T-helper 2 cell treated with Interferon-gamma antibody and Interleukin-4, amounts not matched to agents 5 μg/mL and 100 μg/mL, for 36 hours (primary cell): Measurements from ENCODE around the gene SYN1.

ENCODE experiments used
- DNase-seq: peaks from one replicate; pipeline ENCODE4 v3.0.0; 2021; ENCODE audit warnings: low spot score
- H3K27ac Mint-ChIP-seq: one replicate; pipeline ENCODE4 v1.8.0; 2021; ENCODE audit warnings: mild to moderate bottlenecking, mixed read lengths
- H3K27me3 Mint-ChIP-seq: one replicate; pipeline ENCODE4 v1.8.0; 2021; ENCODE audit warnings: low read depth, mixed read lengths
- H3K36me3 Mint-ChIP-seq: one replicate; pipeline ENCODE4 v1.8.0; 2021; ENCODE audit warnings: low read depth, mixed read lengths
- H3K4me1 Mint-ChIP-seq: one replicate; pipeline ENCODE4 v1.8.0; 2021; ENCODE audit warnings: low read depth, mixed read lengths
- H3K4me3 Mint-ChIP-seq: one replicate; pipeline ENCODE4 v1.8.0; 2022; ENCODE audit warnings: mild to moderate bottlenecking, moderate library complexity, mixed read lengths
- H3K9me3 Mint-ChIP-seq: one replicate; pipeline ENCODE4 v1.8.0; 2021; ENCODE audit warnings: mixed read lengths

The SYN1 gene

DNA sequence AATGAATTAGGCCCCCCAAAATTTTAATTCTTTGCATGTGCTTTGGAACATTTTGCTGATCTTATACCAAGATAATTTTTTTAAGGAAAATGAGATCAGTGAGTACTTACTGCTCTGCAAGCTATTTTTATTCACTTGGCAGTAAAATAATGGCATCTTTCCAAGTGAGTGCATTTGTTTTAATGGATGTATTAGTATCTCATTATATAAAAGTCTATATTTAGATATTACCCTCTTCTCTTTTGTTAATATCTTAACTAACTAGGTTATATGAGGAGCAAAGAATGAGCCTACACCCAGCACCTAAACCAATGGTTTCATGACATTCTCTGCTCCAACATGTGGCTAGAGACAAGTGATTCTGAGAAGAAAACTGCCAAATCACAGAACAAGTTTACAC, 79.8 kb downstream of the SYN1 start:
- Mint-ChIP-seq H3K36me3 (no peaks in the 10 kb centered on the region), H3K4me1 (no peaks in the 10 kb centered on the region), H3K9me3 (no peaks in the 10 kb centered on the region), H3K4me3 (no peak overlapping the region), H3K27me3 (peaks cover 2% of the 10 kb centered on the region), H3K27ac (no peak overlapping the region)
- no peak for DNase-seq

DNA sequence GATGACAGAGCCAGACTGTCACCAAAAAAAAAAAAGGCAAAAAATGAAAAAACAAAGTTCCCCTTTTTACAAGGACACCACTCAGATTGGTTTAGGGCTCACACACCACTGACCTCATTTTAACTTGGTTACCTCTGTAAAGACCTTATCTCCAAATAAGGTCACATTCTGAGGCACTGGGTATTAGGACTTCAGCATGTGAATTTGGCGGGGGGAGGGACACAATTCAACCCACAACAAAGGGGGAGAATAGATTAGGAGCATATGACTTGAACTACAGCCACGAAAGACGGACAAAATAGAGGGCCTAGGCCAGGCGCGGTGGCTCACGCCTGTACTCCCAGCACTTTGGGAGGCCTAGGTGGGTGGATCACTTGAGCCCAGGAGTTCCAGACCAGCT, 89.6 kb downstream of the SYN1 start:
- Mint-ChIP-seq H3K27ac (no peak overlapping the region), H3K4me3 (no peak overlapping the region)
- DNase-seq = no peak

DNA sequence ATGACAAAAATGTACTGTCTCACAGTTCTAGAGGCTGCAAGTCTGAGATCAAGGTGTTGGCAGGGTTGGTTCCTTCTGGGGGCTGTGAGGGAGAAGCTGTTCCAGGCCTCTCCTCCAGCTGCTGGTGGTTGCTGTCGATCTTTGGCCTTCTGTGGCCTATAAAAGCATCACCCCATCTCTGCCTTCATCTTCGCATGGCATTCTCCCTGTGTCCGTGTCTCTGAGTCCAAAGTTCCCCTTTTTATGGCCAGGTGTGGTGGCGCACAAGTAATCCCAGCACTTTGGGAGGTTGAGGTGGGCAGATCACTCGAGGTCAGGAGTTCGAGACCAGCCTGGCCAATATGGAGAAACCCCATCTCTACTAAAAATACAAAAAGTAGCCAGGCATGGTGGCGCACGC, 90.1 kb downstream of the SYN1 start:
- Mint-ChIP-seq H3K27ac (no peak overlapping the region), H3K4me3 (no peak overlapping the region)

More for the DNA sequence above, 89.6 kb downstream of the SYN1 start:
- Mint-ChIP-seq H3K4me1 (no peaks in the 10 kb centered on the region), H3K9me3 (no peaks in the 10 kb centered on the region), H3K36me3 (no peaks in the 10 kb centered on the region), H3K27me3 (no peaks in the 10 kb centered on the region)

DNA sequence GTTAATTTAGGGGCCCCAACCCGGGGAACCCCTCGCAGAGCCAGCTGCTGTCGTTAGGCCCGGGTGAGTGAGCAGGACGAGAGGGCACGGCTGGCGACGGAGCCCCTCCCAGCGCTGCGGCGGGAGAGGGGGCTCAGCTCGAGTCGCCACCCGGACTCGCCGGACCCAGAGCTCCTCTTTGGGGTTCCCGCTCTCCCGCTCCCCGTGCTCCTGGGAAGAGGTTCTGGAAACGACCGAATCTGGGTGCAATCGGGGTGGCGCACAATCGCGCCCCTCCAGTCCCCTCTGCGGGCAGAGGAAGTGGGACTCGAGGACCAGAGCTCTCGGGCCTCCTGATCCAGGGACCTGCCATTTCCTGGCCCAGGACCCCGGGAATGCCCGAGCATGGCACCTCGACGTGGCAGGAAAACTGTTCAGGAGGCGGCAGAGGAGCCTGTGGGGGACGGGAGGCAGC, 95.9 kb downstream of the SYN1 start:
- Mint-ChIP-seq H3K9me3 (no peaks in the 10 kb centered on the region), H3K27ac (no peak overlapping the region), H3K27me3 (peaks cover 2% of the 10 kb centered on the region), H3K4me1 (peaks cover 3% of the 10 kb centered on the region), H3K36me3 (no peaks in the 10 kb centered on the region), H3K4me3 (peak overlapping the region; percentile 75)
- no peak for DNase-seq

More for the DNA sequence above, 90.1 kb downstream of the SYN1 start:
- Mint-ChIP-seq H3K9me3 (no peaks in the 10 kb centered on the region), H3K27me3 (peaks cover 2% of the 10 kb centered on the region), H3K36me3 (no peaks in the 10 kb centered on the region), H3K4me1 (no peaks in the 10 kb centered on the region)
- DNase-seq = no peak

DNA sequence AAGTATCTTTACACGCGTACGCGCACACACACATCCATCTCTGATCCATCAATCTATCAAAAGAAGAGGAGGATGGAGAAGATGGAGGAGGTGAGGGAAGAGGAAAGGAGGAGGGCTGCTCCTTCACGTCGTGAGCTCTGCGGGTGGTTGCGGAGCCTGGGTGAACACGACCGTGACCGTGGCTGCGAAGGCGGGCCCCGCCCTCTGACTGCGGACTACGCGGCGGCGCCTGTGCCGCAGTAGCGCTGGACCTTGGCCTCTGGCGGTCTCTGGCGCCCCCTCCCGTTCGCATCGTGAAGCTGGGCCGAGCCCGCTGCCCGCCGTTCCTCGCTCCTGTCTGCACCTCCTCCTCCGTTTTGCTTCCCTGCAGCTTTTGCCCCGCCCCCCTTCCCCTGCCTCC, 96.4 kb downstream of the SYN1 start:
- Mint-ChIP-seq H3K4me1 (peaks cover 3% of the 10 kb centered on the region), H3K4me3 (peak overlapping the region; percentile 75), H3K9me3 (no peaks in the 10 kb centered on the region), H3K27me3 (peaks cover 2% of the 10 kb centered on the region), H3K36me3 (no peaks in the 10 kb centered on the region), H3K27ac (no peak overlapping the region)
- peak; percentile 75 for DNase-seq
